Esophagus (tissue), 2 donors: ENCODE results near the gene VPS9D1. TPM values are rescaled to one million over a fixed set of nuclear protein-coding genes. Genes with fewer than 3 reads are reported as not detected.
"Not testable (repeated sequence)": the region's sequence is repeated elsewhere in the genome, so short reads cannot be mapped to it uniquely, and the experiment has no call there.

Experiments
- H3K27ac ChIP-seq, 2 donors: one replicate each; pipeline ENCODE4 v1.5.1; 2013; ENCODE audit warnings: low read depth in 2 of 2, mild to moderate bottlenecking in 2 of 2, inconsistent platforms in 1 of 2, low read length in 1 of 2, moderate library complexity in 1 of 2
- H3K27me3 ChIP-seq, 2 donors: one replicate each; pipeline ENCODE4 v1.6.1; 2013; ENCODE audit warnings: low read length in 2 of 2, control low read depth in 1 of 2, mild to moderate bottlenecking in 1 of 2; ENCODE audit not compliant: insufficient read depth in 2 of 2, control insufficient read depth in 1 of 2
- H3K36me3 ChIP-seq, 2 donors: one replicate each; pipeline ENCODE4 v1.6.1; 2013; ENCODE audit warnings: low read length in 1 of 2; ENCODE audit not compliant: control insufficient read depth in 2 of 2, insufficient read depth in 2 of 2
- H3K4me1 ChIP-seq, 2 donors: one replicate each; pipeline ENCODE4 v1.6.1; 2013; ENCODE audit warnings: low read length in 1 of 2; ENCODE audit not compliant: control insufficient read depth in 2 of 2, insufficient read depth in 2 of 2
- H3K4me3 ChIP-seq, 2 donors: one replicate each; pipeline ENCODE4 v1.5.1; 2013; ENCODE audit warnings: low read length in 2 of 2, mild to moderate bottlenecking in 2 of 2, low read depth in 1 of 2, moderate library complexity in 1 of 2
- H3K9me3 ChIP-seq, 2 donors: one replicate each; pipeline ENCODE4 v1.6.1; 2013; ENCODE audit warnings: mild to moderate bottlenecking in 2 of 2, low read depth in 1 of 2, low read length in 1 of 2, moderate library complexity in 1 of 2; ENCODE audit not compliant: control insufficient read depth in 2 of 2, insufficient read depth in 1 of 2
- WGBS, 2 donors: extraction: QIAGEN DNeasy Blood & Tissue Kit; methylation state at CpG; one replicate each; pipeline ENCODE4 v1.1.7; 2013; 5-methylcytosine and 5-hydroxymethylcytosine counted together
- polyA plus RNA-seq, 2 donors: library from polyadenylated mRNA; stranded (reverse); fragments of 200-250 nt; gene quantifications; one replicate each; pipeline ENCODE4 v1.2.3, GENCODE V29; 2013
- donor health status: healthy with polysubstance abuse.
- donor health status: Bipolar disorder and iron deficiency.

Gene VPS9D1
- polyA plus RNA-seq, 2 donors = 26.4 to 37.5 TPM

- H3K36me3 ChIP-seq, H3K4me1 ChIP-seq, H3K27me3 ChIP-seq, H3K9me3 ChIP-seq, H3K27ac ChIP-seq, H3K4me3 ChIP-seq: not testable (repeated sequence)
- 85 to 87% methylated on average over 4 of the region's 4 CpGs for WGBS, 2 donors
These were observed 49.1 kb downstream of the VPS9D1 start for GRCh38 chr16:89671565-89671964.

GRCh38 chr16:89670496-89671431, 49.9 kb downstream of the VPS9D1 start:
- no peak overlapping the region for H3K4me3 ChIP-seq
- no peaks in the 10 kb centered on the region for H3K9me3 ChIP-seq
- no peaks in the 10 kb centered on the region for H3K27me3 ChIP-seq
- H3K27ac ChIP-seq = peak overlapping the region in 1 of 2 donors; percentile 51
- H3K36me3 ChIP-seq = no peaks in the 10 kb centered on the region
- 75 to 78% methylated on average over 10 of the region's 10 CpGs for WGBS, 2 donors
- no peaks in the 10 kb centered on the region for H3K4me1 ChIP-seq

GRCh38 chr16:89669755-89670154, 50.9 kb downstream of the VPS9D1 start:
- H3K9me3 ChIP-seq = no peaks in the 10 kb centered on the region
- H3K4me1 ChIP-seq = no peaks in the 10 kb centered on the region
- no peaks in the 10 kb centered on the region for H3K36me3 ChIP-seq
- WGBS, 2 donors = 89 to 93% methylated on average over 11 to 13 of the region's 13 CpGs
- H3K4me3 ChIP-seq = no peak overlapping the region
- H3K27me3 ChIP-seq = no peaks in the 10 kb centered on the region
- no peak overlapping the region for H3K27ac ChIP-seq

- Histone ChIP-seq H3K36me3 (no peaks in the 10 kb centered on the region), H3K4me3 (peak overlapping the region in 1 of 2 donors; percentile 37), H3K4me1 (no peaks in the 10 kb centered on the region), H3K27me3 (no peaks in the 10 kb centered on the region), H3K9me3 (no peaks in the 10 kb centered on the region), H3K27ac (no peak overlapping the region)
- WGBS, 2 donors = 53% methylated on average over 5 of the region's 5 CpGs
These were observed 51.9 kb downstream of the VPS9D1 start for GRCh38 chr16:89668790-89669158.

- Histone ChIP-seq H3K27ac (no peak overlapping the region), H3K27me3 (no peaks in the 10 kb centered on the region), H3K4me1 (no peaks in the 10 kb centered on the region), H3K9me3 (no peaks in the 10 kb centered on the region), H3K36me3 (no peaks in the 10 kb centered on the region), H3K4me3 (no peak overlapping the region)
- WGBS, 2 donors = 77 to 85% methylated on average over 9 of the region's 9 CpGs
These were observed 53.1 kb downstream of the VPS9D1 start for GRCh38 chr16:89667633-89668032.

- WGBS, 2 donors = 45 to 46% methylated on average over 6 to 7 of the region's 7 CpGs
- not testable (repeated sequence) for H3K9me3 ChIP-seq, H3K27ac ChIP-seq, H3K27me3 ChIP-seq, H3K36me3 ChIP-seq, H3K4me3 ChIP-seq, H3K4me1 ChIP-seq
These were observed 53.7 kb downstream of the VPS9D1 start for GRCh38 chr16:89667000-89667399.

- H3K4me1 ChIP-seq = not testable (repeated sequence)
- 82% methylated on average over 10 of the region's 11 CpGs for WGBS, 2 donors
These were observed 56.5 kb downstream of the VPS9D1 start for GRCh38 chr16:89664238-89664637.

GRCh38 chr16:89661215-89661614, 59.5 kb downstream of the VPS9D1 start:
- WGBS, 2 donors = 94 to 96% methylated on average over 9 of the region's 9 CpGs
- Histone ChIP-seq H3K9me3 (no peaks in the 10 kb centered on the region), H3K36me3 (no peaks in the 10 kb centered on the region), H3K27me3 (no peaks in the 10 kb centered on the region), H3K4me3 (no peak overlapping the region), H3K4me1 (peaks cover 5 to 6% of the 10 kb centered on the region in 2 donors), H3K27ac (no peak overlapping the region)

More at GRCh38 chr16:89664238-89664637, 56.5 kb downstream of the VPS9D1 start:
- not testable (repeated sequence) for H3K27ac ChIP-seq, H3K9me3 ChIP-seq, H3K36me3 ChIP-seq, H3K4me3 ChIP-seq, H3K27me3 ChIP-seq

GRCh38 chr16:89660146-89660545, 60.6 kb downstream of the VPS9D1 start:
- Histone ChIP-seq H3K27me3 (no peaks in the 10 kb centered on the region), H3K4me1 (peaks cover 5 to 6% of the 10 kb centered on the region in 2 donors), H3K4me3 (no peak overlapping the region), H3K9me3 (no peaks in the 10 kb centered on the region), H3K36me3 (no peaks in the 10 kb centered on the region), H3K27ac (no peak overlapping the region)
- WGBS, 2 donors = 92 to 95% methylated on average over 7 of the region's 7 CpGs
